Karpas-422 (cell line): ENCODE measurements around the gene FBXO42. TPM values are rescaled to one million over a fixed set of nuclear protein-coding genes. Genes with fewer than 3 reads are reported as not detected.
"Not testable (repeated sequence)": the region's sequence is repeated elsewhere in the genome, so short reads cannot be mapped to it uniquely, and the experiment has no call there.

ENCODE experiments used
- DNase-seq: peaks from one replicate; pipeline ENCODE4 v3.0.0-alpha.2; 2015
- H2AFZ ChIP-seq: fragments of 200-600 bp; sonication (generic); 2 replicates; pipeline ENCODE4 v1.6.1; 2014; ENCODE audit warnings: antibody characterized with exemption, low read length, mixed read lengths
- H3K27ac ChIP-seq: fragments of 200-600 bp; sonication (generic); 2 replicates; pipeline ENCODE4 v1.5.1; 2014; ENCODE audit warnings: mild to moderate bottlenecking, low read length, moderate library complexity
- H3K27me3 ChIP-seq: fragments of 200-600 bp; sonication (generic); 2 replicates; pipeline ENCODE4 v1.6.1; 2014; ENCODE audit warnings: low read length, mixed read lengths
- H3K36me3 ChIP-seq: fragments of 200-600 bp; sonication (generic); 2 replicates; pipeline ENCODE4 v1.6.1; 2014; ENCODE audit warnings: low read length, mixed read lengths; ENCODE audit not compliant: insufficient read depth
- H3K4me1 ChIP-seq: fragments of 200-600 bp; sonication (generic); 2 replicates; pipeline ENCODE4 v1.6.1; 2014; ENCODE audit warnings: mild to moderate bottlenecking, low read length, mixed read lengths
- H3K4me2 ChIP-seq: fragments of 200-600 bp; sonication (generic); 2 replicates; pipeline ENCODE4 v1.6.1; 2014; ENCODE audit warnings: low read length, low read depth, mild to moderate bottlenecking; ENCODE audit not compliant: poor library complexity, severe bottlenecking
- H3K4me3 ChIP-seq: fragments of 200-600 bp; sonication (generic); 2 replicates; pipeline ENCODE4 v1.5.1; 2014; ENCODE audit warnings: mild to moderate bottlenecking, antibody characterized with exemption, low read length, mixed read lengths
- H3K79me2 ChIP-seq: fragments of 200-600 bp; sonication (generic); 2 replicates; pipeline ENCODE4 v1.6.1; 2014; ENCODE audit warnings: mild to moderate bottlenecking, low read length, mixed read lengths
- H3K9ac ChIP-seq: fragments of 200-600 bp; sonication (generic); 2 replicates; pipeline ENCODE4 v1.6.0; 2014; ENCODE audit warnings: low read length
- H3K9me2 ChIP-seq: fragments of 200-600 bp; sonication (generic), shearing (Covaris generic); replicated peaks from 2 replicates; pipeline ENCODE4 v1.6.0; 2014; ENCODE audit warnings: mild to moderate bottlenecking, low read length, moderate library complexity; ENCODE audit not compliant: insufficient read depth
- H3K9me3 ChIP-seq: fragments of 300-700, 200-600 bp; sonication (generic); 2 replicates; pipeline ENCODE4 v1.6.1; 2014; ENCODE audit warnings: low read length, mixed read lengths
- H4K20me1 ChIP-seq: fragments of 200-600 bp; sonication (generic); 2 replicates; pipeline ENCODE4 v1.6.1; 2014; ENCODE audit warnings: mild to moderate bottlenecking, antibody characterized with exemption, low read length, low read depth; ENCODE audit not compliant: insufficient read depth
- total RNA-seq: library from RNA; depleted of rRNA; stranded (reverse); fragments of >200 nt; shearing (Covaris generic); gene quantifications from 2 replicates; pipeline ENCODE4 v1.2.3, GENCODE V29; 2014; ENCODE audit warnings: low replicate concordance

The FBXO42 gene
- total RNA-seq, 1 experiment from 2014 or later = 31.7 TPM

DNA sequence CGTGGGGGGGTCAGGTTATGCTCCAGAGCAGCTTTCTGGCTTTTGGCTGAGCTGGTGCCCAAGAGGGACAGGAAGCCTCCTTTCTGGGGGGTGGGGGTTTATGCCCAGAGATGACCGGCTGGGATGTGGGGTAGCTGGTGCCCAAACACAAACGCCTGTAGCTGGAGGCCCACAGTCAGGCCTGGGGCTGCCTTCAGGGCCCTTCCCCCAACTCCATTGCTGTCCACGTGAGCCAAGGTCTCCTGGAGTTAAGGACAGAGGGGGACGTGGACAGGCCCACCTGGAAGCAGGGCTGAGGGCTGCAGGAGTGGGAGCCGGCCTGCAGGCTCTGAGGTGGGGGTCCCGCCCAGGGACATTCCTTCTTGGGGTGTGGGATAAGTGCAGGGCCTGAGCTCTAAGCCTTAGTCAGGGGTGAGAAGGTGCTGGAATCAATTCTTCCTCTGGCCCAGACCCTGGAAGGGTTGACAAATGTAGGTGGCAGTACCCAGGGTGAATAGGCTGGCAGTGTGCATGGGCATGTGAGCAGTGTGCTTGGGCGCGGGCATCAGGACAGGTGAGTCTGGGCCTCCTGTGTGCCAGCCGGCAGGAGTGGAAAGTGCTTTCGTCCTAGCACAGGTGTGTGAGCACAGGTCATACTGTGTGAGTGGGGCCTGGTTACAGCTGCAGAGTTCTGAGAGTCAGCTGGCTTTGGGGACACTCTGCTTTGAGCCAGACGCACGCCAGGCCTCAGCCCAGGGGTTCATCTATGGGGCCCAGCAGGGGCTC, 122.1 kb downstream of the FBXO42 start:
- Histone ChIP-seq H3K36me3 (no peaks in the 10 kb centered on the region), H3K4me1 (peaks cover 17% of the 10 kb centered on the region), H3K9me2 (no peaks in the 10 kb centered on the region), H2AFZ (no peak overlapping the region; the same call in 1 of the 2 replicates), H3K4me2 (peak overlapping the region; percentile 46), H3K9ac (peak overlapping the region; percentile 53), H3K27me3 (no peaks in the 10 kb centered on the region), H3K79me2 (no peaks in the 10 kb centered on the region; the same call in 1 of the 2 replicates), H4K20me1 (no peaks in the 10 kb centered on the region), H3K9me3 (no peaks in the 10 kb centered on the region), H3K27ac (peak overlapping the region; percentile 59), H3K4me3 (no peak overlapping the region)
- DNase-seq = no peak

DNA sequence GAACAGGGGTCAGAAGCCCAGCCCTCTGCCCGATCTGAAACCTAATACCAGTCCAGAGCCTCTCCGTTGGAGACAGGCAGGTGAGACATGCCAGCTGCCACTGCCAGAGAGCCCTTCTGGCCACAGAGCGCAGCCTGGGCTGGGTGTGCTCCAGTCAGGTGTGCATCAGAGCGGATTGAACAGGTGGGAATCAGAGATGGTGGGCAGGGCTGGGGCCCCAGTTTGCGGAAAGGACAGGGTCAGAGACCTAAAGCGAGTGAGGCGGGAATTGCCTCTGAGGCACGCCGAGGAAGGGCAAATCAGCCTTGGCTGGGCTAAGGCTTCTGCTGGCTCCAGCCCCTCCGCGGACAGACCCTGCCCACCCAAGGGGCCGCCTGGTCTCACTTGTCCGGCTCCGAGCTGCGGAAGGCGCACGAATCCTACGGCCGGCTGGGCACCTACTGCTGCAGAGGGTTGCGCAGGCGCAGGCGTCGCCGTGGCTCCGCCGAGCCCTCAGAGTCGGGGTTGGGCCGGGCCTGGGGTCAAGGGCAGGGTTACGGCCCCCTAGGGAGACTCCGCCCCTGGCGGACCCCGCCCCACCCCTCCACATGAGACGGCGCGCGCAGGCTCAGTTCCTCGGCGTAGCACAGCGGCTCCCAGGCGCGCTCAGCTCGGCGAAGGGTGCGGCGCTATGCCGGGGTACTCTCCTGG, 125.6 kb downstream of the FBXO42 start:
- H3K4me3 ChIP-seq = no peak overlapping the region
- no peak for DNase-seq
- no peaks in the 10 kb centered on the region for H3K9me2 ChIP-seq
- H3K36me3 ChIP-seq = no peaks in the 10 kb centered on the region
- H3K27me3 ChIP-seq = no peaks in the 10 kb centered on the region
- no peak overlapping the region for H3K9ac ChIP-seq
- H3K4me2 ChIP-seq = no peak overlapping the region
- no peak overlapping the region for H2AFZ ChIP-seq
- no peaks in the 10 kb centered on the region for H4K20me1 ChIP-seq
- peaks cover 17% of the 10 kb centered on the region for H3K4me1 ChIP-seq
- no peak overlapping the region for H3K27ac ChIP-seq
- no peaks in the 10 kb centered on the region for H3K9me3 ChIP-seq
- H3K79me2 ChIP-seq = no peaks in the 10 kb centered on the region

DNA sequence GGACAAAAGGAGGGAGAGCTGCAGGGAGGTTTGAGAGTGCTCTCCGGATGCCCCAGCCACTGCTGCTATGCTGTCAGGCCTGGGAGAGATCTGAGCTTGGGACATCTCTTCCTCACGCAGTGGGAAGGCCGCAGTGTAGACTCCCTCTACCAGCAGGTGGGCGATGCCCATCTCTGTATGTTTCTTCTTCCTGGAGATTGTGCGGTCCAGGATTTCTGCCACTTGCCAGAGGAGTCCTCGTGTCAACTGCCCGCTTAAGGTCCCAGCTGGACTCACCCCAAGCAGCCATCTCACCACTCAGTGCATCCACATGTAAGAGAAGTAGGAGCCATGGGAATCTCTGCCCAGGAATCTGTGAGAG, 126.2 kb downstream of the FBXO42 start:
- Histone ChIP-seq H3K27me3 (no peaks in the 10 kb centered on the region), H3K79me2 (no peaks in the 10 kb centered on the region), H3K9me2 (no peaks in the 10 kb centered on the region), H3K36me3 (no peaks in the 10 kb centered on the region), H3K9ac (no peak overlapping the region), H4K20me1 (no peaks in the 10 kb centered on the region), H3K4me1 (peaks cover 17% of the 10 kb centered on the region), H3K4me3 (no peak overlapping the region), H3K27ac (no peak overlapping the region), H3K9me3 (no peaks in the 10 kb centered on the region), H2AFZ (no peak overlapping the region), H3K4me2 (no peak overlapping the region)
- DNase-seq = no peak

DNA sequence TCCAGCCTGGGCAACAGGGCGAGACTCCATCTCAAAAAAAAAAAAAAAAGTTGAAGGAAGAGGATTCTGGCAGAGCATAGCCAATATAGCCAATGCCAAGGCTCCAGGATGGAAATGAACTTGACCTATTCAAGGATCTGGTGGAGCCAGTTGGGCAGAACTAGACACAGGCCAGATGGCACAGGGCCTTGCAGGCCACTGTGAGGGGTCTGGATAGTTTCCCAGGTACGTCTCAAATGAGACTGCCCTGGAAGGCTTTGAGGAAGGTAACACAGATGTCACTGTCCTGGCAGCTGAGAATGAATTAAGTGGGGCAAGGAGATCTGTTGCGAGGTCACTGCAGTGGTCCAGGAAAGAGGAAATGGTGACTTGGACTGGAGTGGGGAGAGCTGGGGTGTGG, 127.8 kb downstream of the FBXO42 start:
- Histone ChIP-seq H4K20me1 (no peaks in the 10 kb centered on the region), H3K9ac (no peak overlapping the region), H3K27me3 (no peaks in the 10 kb centered on the region), H3K27ac (no peak overlapping the region), H2AFZ (no peak overlapping the region), H3K36me3 (no peaks in the 10 kb centered on the region), H3K9me3 (no peaks in the 10 kb centered on the region), H3K4me1 (peaks cover 4% of the 10 kb centered on the region), H3K9me2 (no peaks in the 10 kb centered on the region), H3K79me2 (no peaks in the 10 kb centered on the region), H3K4me2 (no peak overlapping the region), H3K4me3 (no peak overlapping the region)
- DNase-seq = no peak

DNA sequence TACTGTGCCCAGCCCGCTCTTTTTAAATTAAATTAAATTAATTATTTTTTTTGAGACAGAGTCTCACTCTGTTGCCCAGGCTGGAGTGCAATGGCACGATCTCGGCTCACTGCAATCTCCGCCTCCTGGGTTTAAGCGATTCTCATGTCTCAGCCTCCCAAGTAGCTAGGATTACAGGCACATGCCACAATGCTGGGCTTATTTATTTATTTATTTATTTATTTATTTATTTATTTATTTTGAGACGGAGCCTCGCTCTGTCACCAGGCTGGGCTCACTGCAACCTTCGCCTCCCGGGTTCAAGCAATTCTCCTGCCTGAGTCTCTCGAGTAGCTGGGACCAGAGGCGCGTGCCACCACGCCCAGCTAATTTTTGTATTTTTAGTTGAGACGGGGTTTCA, 129.6 kb downstream of the FBXO42 start:
- not testable (repeated sequence) for H3K9ac ChIP-seq, H3K27me3 ChIP-seq, H3K4me3 ChIP-seq, DNase-seq, H3K27ac ChIP-seq, H3K4me2 ChIP-seq, H2AFZ ChIP-seq, H3K4me1 ChIP-seq, H3K9me2 ChIP-seq, H3K79me2 ChIP-seq, H4K20me1 ChIP-seq, H3K9me3 ChIP-seq, H3K36me3 ChIP-seq

DNA sequence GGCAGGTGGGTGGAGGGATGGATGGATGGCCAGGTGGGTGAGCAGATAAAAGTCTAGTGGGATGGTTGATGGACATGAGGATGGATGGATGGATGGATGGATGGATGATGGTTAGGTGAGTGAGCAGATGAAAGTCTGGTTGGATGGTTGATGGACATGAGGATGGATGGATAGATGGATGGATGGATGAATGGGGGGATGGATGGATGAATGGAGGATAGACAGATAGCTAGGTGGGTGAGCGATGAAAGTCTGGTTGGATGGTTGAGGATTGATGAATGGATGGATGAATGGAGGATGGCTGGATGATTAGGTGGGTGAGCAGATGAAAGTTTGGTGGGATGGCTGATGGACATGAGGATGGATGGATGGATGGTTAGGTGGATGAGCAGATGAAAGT, 130.8 kb downstream of the FBXO42 start:
- no peak overlapping the region for H3K4me3 ChIP-seq
- no peak for DNase-seq
- no peak overlapping the region for H2AFZ ChIP-seq
- H3K9me3 ChIP-seq = no peaks in the 10 kb centered on the region
- H3K27ac ChIP-seq = no peak overlapping the region
- no peak overlapping the region for H3K4me2 ChIP-seq
- H3K79me2 ChIP-seq = no peaks in the 10 kb centered on the region
- no peaks in the 10 kb centered on the region for H4K20me1 ChIP-seq
- no peak overlapping the region for H3K9ac ChIP-seq
- no peaks in the 10 kb centered on the region for H3K27me3 ChIP-seq
- H3K4me1 ChIP-seq = no peaks in the 10 kb centered on the region
- no peaks in the 10 kb centered on the region for H3K9me2 ChIP-seq
- no peaks in the 10 kb centered on the region for H3K36me3 ChIP-seq

DNA sequence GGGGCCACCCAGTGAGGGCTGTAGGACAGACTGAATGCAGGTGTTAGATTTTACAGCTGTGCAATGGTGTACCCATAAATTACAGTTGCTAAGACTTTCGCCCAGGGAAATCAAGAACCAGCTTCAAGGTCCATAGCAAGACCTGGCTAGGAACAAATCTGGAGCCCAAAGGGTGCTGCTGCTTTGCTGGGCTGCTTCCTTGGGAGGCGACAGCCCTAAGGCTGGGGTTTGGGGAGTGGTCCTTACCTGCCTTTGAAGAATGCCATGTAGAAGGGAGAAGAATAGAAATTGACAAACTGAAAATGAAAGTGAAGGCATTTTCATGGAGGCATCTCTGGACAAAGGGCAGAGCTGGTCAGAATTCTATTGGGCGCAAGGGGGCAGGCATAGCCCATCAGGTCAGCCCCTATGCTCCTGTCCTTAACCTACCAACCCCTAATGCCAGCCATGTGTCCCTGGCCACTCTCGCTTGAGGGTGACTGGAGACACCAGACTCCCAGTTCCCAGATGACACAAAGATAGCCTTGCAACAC, 132.2 kb downstream of the FBXO42 start:
- DNase-seq = no peak
- Histone ChIP-seq H3K9me3 (no peaks in the 10 kb centered on the region), H3K27ac (no peak overlapping the region), H3K9ac (no peak overlapping the region), H3K4me2 (no peak overlapping the region), H3K4me3 (no peak overlapping the region), H3K27me3 (no peaks in the 10 kb centered on the region), H3K36me3 (no peaks in the 10 kb centered on the region), H3K79me2 (no peaks in the 10 kb centered on the region), H4K20me1 (no peaks in the 10 kb centered on the region), H3K9me2 (no peaks in the 10 kb centered on the region), H3K4me1 (no peaks in the 10 kb centered on the region), H2AFZ (no peak overlapping the region)

DNA sequence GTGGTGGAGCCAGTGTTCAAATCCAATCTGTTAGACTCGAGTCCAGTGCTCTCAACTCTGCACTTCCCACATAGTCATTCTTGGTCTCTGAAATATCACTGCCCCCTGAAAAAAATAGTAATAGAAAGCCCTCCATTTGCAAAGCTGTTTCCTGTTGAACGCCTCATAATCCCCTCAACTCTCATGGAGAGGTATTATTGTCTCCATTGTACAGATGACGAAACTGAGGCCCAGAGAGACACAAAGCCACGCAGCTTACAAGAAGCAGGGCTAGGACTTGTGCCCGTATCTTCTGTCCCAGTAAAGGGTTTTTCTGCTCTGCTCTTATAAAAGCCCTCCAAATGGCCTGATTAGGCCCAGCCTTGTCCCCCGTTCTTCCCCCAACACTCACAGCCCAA, 133.6 kb downstream of the FBXO42 start:
- Histone ChIP-seq H3K9me2 (no peaks in the 10 kb centered on the region), H3K27me3 (no peaks in the 10 kb centered on the region), H2AFZ (no peak overlapping the region), H3K4me3 (no peak overlapping the region), H3K4me1 (no peaks in the 10 kb centered on the region), H3K4me2 (no peak overlapping the region), H3K79me2 (no peaks in the 10 kb centered on the region), H4K20me1 (no peaks in the 10 kb centered on the region), H3K27ac (no peak overlapping the region), H3K9me3 (no peaks in the 10 kb centered on the region), H3K9ac (no peak overlapping the region), H3K36me3 (no peaks in the 10 kb centered on the region)
- no peak for DNase-seq
